B cell (primary cell): ENCODE results near the gene GALNT18. TPM values are rescaled to one million over a fixed set of nuclear protein-coding genes. Genes with fewer than 3 reads are reported as not detected.

Source experiments
- ATAC-seq: fragments of 200-7000 bp; cut with Tn5 transposase; one replicate; pipeline ENCODE4 v1.10.0; 2021; ENCODE audit warnings: low read depth, mild to moderate bottlenecking, moderate number of reproducible peaks, moderate library complexity
- CTCF ChIA-PET: fragments of 350-600 bp; sonication (Branson Sonifier 250); formaldehyde crosslinking; loops from one replicate; lab custom pipeline; 2021; ENCODE audit warnings: antibody characterized with exemption, inconsistent platforms; lab: Charles Lee
- POLR2A ChIA-PET: fragments of 350-600 bp; sonication (Branson Sonifier 250); formaldehyde crosslinking; loops from one replicate; lab custom pipeline; 2021; ENCODE audit warnings: antibody characterized with exemption; lab: Charles Lee
- DNase-seq: peaks from one replicate; pipeline ENCODE4 v3.0.0; 2013
- H2AFZ ChIP-seq: 2 replicates; pipeline ENCODE4 v1.6.1; 2012; ENCODE audit warnings: mild to moderate bottlenecking, low read depth, low read length; ENCODE audit not compliant: insufficient read depth, poor library complexity, severe bottlenecking
- H3K27ac ChIP-seq, 2 donors: 1 replicate in 1 of 2; 2 replicates in 1 of 2; pipeline ENCODE4 v1.5.1; 2012 to 2013; ENCODE audit warnings: low read length in 2 of 2, mild to moderate bottlenecking in 2 of 2, moderate library complexity in 1 of 2
- H3K27me3 ChIP-seq, 4 experiments: fragments of 200-600 bp in 1 of 4; sonication (generic) in 1 of 4; replicated peaks in 1 of 4; 1 replicate in 2 of 4; 2 replicates in 2 of 4; pipeline versions ENCODE4 v1.6.1 to v1.7.0; 2013 to 2016; ENCODE audit warnings: low read length in 3 of 4, mild to moderate bottlenecking in 2 of 4, mixed read lengths in 1 of 4, moderate library complexity in 1 of 4; ENCODE audit not compliant: insufficient read depth in 4 of 4, control insufficient read depth in 3 of 4; ENCODE audit errors: control extremely low read depth in 1 of 4
- H3K36me3 ChIP-seq, 2 experiments: replicated peaks in 1 of 2; 1 replicate in 1 of 2; 2 replicates in 1 of 2; pipeline versions ENCODE4 v1.6.1 to v1.7.1; 2013; ENCODE audit warnings: low read length in 1 of 2; ENCODE audit not compliant: insufficient read depth in 2 of 2, control insufficient read depth in 1 of 2; ENCODE audit errors: control extremely low read depth in 1 of 2, extremely low read depth in 1 of 2
- H3K4me1 ChIP-seq, 2 donors: fragments of 200-600 bp in 1 of 2; sonication (generic) in 1 of 2; 1 replicate in 1 of 2; 2 replicates in 1 of 2; pipeline versions ENCODE4 v1.5.1 to v1.6.1; 2013 to 2017; ENCODE audit warnings: low read length in 2 of 2; ENCODE audit not compliant: control insufficient read depth in 2 of 2, insufficient read depth in 2 of 2
- H3K4me2 ChIP-seq: replicated peaks from 2 replicates; pipeline ENCODE3; 2012; ENCODE audit warnings: mild to moderate bottlenecking, low read depth, low read length; ENCODE audit not compliant: poor library complexity, severe bottlenecking
- H3K4me3 ChIP-seq, 5 experiments: fragments of 200-600 bp in 1 of 5; sonication (generic) in 1 of 5; 1 replicate in 3 of 5; 2 replicates in 2 of 5; pipeline versions ENCODE4 v1.5.1 to v1.7.0; 2011 to 2016; ENCODE audit warnings: low read length in 4 of 5, mild to moderate bottlenecking in 4 of 5, low read depth in 2 of 5, control low read depth in 1 of 5, moderate library complexity in 1 of 5; ENCODE audit not compliant: insufficient read depth in 1 of 5; ENCODE audit errors: control extremely low read depth in 1 of 5, extremely low read depth in 1 of 5
- H3K79me2 ChIP-seq: fragments of 200-600 bp; sonication (generic); one replicate; pipeline ENCODE4 v1.6.0; 2016; ENCODE audit warnings: low read length; ENCODE audit not compliant: control insufficient read depth, insufficient read depth
- H3K9ac ChIP-seq: fragments of 200-600 bp; sonication (generic); 2 replicates; pipeline ENCODE4 v1.6.1; 2017; ENCODE audit warnings: mild to moderate bottlenecking, low read length, moderate library complexity
- H3K9me3 ChIP-seq, 3 donors: one replicate each; pipeline versions ENCODE4 v1.6.1 to v1.7.1; 2013; ENCODE audit warnings: low read length in 2 of 3; ENCODE audit not compliant: control insufficient read depth in 2 of 3, insufficient read depth in 1 of 3; ENCODE audit errors: control extremely low read depth in 1 of 3
- H4K20me1 ChIP-seq: 2 replicates; pipeline ENCODE4 v1.6.0; 2012; ENCODE audit warnings: mild to moderate bottlenecking, low read length; ENCODE audit not compliant: insufficient read depth, control insufficient read depth, poor library complexity, severe bottlenecking
- H3K27ac Mint-ChIP-seq: one replicate; pipeline ENCODE4 v1.8.0; 2021; ENCODE audit warnings: mixed read lengths
- H3K27me3 Mint-ChIP-seq: one replicate; pipeline ENCODE4 v1.8.0; 2021; ENCODE audit warnings: mixed read lengths
- H3K4me1 Mint-ChIP-seq: one replicate; pipeline ENCODE4 v1.8.0; 2021; ENCODE audit warnings: mixed read lengths
- H3K4me3 Mint-ChIP-seq: one replicate; pipeline ENCODE4 v1.8.0; 2021; ENCODE audit warnings: mixed read lengths
- H3K9me3 Mint-ChIP-seq: one replicate; pipeline ENCODE4 v1.8.0; 2022; ENCODE audit warnings: mixed read lengths; ENCODE audit not compliant: insufficient read depth
- EZH2 ChIP-seq: IDR thresholded peaks from 2 replicates; pipeline ENCODE4 v1.6.1; 2012; ENCODE audit warnings: borderline replicate concordance, low read depth, mild to moderate bottlenecking, moderate library complexity, low read length; ENCODE audit not compliant: insufficient read depth, poor library complexity, severe bottlenecking
- WGBS: methylation state at CpG from one replicate; pipeline ENCODE4 v1.1.5; 2013; ENCODE audit warnings: missing lambda C conversion rate; ENCODE audit not compliant: insufficient coverage; 5-methylcytosine and 5-hydroxymethylcytosine counted together
- intact Hi-C: fragments of 100-400 bp; cut with micrococcal nuclease; formaldehyde crosslinking; loops from one replicate; pipeline ENCODE4 v1.10.0; 2022
- polyA plus RNA-seq: library from polyadenylated mRNA; depleted of rRNA; stranded (reverse); fragments of >200 nt; gene quantifications from 2 replicates; pipeline ENCODE4 v1.2.3, GENCODE V29; 2012
- total RNA-seq, 2 donors: library from RNA; stranded (reverse); fragments of 120-200 nt in 1 of 2; gene quantifications; 1 replicate in 1 of 2; 2 replicates in 1 of 2; pipeline versions ENCODE4 v1.2.3 to v1.2.4, GENCODE V29; 2013 to 2022
- TF ChIP-seq, protein P1 (sequence below): fragments of 200-600 bp; IDR thresholded peaks from one replicate; pipeline ENCODE4 v1.8.0; 2022; ENCODE audit warnings: antibody characterized with exemption, mild to moderate bottlenecking

The GALNT18 gene
- total and polyA plus RNA-seq, 2 donors (not counting 1 experiment from before 2014, with no cell fraction given): not detected

DNA sequence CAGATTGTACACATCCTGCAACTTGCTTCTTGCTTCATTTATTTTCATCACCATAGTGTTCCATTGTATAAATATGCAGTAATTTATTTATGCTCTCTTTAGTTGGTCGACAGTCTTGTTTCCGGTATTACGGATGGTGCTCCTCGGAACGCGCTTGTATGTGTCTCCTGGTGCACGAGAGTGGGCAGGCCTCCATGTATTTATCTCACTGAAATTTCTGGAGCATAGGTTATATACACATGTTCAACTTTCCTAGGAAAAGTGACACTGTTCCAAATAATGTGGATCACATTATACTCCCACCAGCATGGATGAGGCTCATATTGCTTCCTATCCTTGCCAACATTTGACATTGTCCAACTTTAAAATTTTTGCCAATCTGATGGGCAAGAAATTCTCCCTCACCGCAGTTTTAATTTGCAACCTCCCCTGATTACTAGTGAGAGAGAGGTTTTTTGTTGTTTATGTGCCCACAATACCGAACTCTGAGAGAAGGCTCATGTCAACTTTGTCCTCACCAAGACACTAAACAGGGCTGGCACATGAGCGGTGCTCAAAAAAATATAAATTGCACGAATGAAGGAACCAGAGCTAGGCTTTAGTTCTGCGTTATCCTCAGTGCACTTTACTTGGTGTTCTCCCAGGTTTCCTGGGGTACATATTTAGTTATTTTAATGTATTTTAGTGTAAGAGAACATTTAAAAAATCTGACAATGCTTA lies 272.5 kb downstream of the GALNT18 start:
- POLR2A ChIA-PET: no interaction called here

DNA sequence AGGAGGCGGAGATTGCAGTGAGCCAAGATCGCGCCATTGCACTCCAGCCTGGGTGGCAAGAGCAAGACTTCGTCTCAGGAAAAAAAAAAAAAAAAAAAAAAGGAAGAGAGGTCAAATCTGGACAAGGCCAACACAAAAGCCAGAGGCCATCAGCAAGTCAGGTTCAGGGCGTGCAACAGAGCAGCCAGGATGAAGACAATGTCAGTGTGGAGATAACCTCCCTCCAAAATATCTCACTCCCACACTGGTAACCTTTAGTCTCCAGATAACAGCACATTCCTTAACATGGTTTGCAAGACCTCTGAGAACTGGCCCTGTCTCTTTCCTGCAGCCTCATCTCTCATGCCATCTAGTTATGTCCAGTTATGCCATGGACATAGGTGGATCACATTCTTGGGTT lies 273.5 kb downstream of the GALNT18 start:
- WGBS: 100% methylated on average over 1 of the region's 5 CpGs
- Mint-ChIP-seq H3K27ac (no peak overlapping the region), H3K4me3 (no peak overlapping the region), H3K27me3 (no peaks in the 10 kb centered on the region), H3K9me3 (no peaks in the 10 kb centered on the region), H3K4me1 (no peaks in the 10 kb centered on the region)
- H3K79me2 ChIP-seq: no peaks in the 10 kb centered on the region
- H3K27me3 ChIP-seq: no peaks in the 10 kb centered on the region
- no peaks in the 10 kb centered on the region for H3K9me3 ChIP-seq
- POLR2A ChIA-PET: no interaction called here
- TF ChIP-seq EZH2: no peak
- TF ChIP-seq, protein P1, sequence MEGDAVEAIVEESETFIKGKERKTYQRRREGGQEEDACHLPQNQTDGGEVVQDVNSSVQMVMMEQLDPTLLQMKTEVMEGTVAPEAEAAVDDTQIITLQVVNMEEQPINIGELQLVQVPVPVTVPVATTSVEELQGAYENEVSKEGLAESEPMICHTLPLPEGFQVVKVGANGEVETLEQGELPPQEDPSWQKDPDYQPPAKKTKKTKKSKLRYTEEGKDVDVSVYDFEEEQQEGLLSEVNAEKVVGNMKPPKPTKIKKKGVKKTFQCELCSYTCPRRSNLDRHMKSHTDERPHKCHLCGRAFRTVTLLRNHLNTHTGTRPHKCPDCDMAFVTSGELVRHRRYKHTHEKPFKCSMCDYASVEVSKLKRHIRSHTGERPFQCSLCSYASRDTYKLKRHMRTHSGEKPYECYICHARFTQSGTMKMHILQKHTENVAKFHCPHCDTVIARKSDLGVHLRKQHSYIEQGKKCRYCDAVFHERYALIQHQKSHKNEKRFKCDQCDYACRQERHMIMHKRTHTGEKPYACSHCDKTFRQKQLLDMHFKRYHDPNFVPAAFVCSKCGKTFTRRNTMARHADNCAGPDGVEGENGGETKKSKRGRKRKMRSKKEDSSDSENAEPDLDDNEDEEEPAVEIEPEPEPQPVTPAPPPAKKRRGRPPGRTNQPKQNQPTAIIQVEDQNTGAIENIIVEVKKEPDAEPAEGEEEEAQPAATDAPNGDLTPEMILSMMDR: no peak
- H2AFZ ChIP-seq: no peak overlapping the region
- CTCF ChIA-PET: no interaction called here
- H4K20me1 ChIP-seq: no peaks in the 10 kb centered on the region
- no peak overlapping the region for H3K9ac ChIP-seq
- no peaks in the 10 kb centered on the region for H3K4me1 ChIP-seq
- no peaks in the 10 kb centered on the region for H3K36me3 ChIP-seq
- no peak overlapping the region for H3K4me2 ChIP-seq
- intact Hi-C loops: no loop called here
- no peak for DNase-seq
- no peak for ATAC-seq
- no peak overlapping the region for H3K27ac ChIP-seq
- no peak overlapping the region for H3K4me3 ChIP-seq

More for the DNA sequence above, 272.5 kb downstream of the GALNT18 start:
- Histone ChIP-seq H3K4me1 (no peaks in the 10 kb centered on the region), H3K27ac (no peak overlapping the region), H3K4me2 (no peak overlapping the region), H3K9me3 (no peaks in the 10 kb centered on the region), H2AFZ (no peak overlapping the region), H3K9ac (no peak overlapping the region), H3K79me2 (no peaks in the 10 kb centered on the region), H3K4me3 (no peak overlapping the region), H3K27me3 (no peaks in the 10 kb centered on the region), H4K20me1 (no peaks in the 10 kb centered on the region), H3K36me3 (no peaks in the 10 kb centered on the region)
- TF ChIP-seq, protein P1: no peak
- TF ChIP-seq EZH2: no peak
- Mint-ChIP-seq H3K4me1 (no peaks in the 10 kb centered on the region), H3K27ac (no peak overlapping the region), H3K9me3 (no peaks in the 10 kb centered on the region), H3K27me3 (no peaks in the 10 kb centered on the region), H3K4me3 (no peak overlapping the region)
- WGBS: 84% methylated on average over 9 of the region's 12 CpGs
- no peak for ATAC-seq
- CTCF ChIA-PET: no interaction called here
- DNase-seq: no peak
- intact Hi-C loops: no loop called here
